Measurements from ENCODE around the gene SHMT1. TPM values are rescaled to one million over a fixed set of nuclear protein-coding genes. Genes with fewer than 3 reads are reported as not detected.
"Not testable (repeated sequence)": the region's sequence is repeated elsewhere in the genome, so short reads cannot be mapped to it uniquely, and the experiment has no call there.

The SHMT1 gene
- total and polyA plus RNA-seq, 2 of the 4 experiments (the other 2 are of a cell fraction), result 7.5 to 8.1 TPM

GRCh38 chr17:18410736-18411135 is 47.4 kb upstream of the SHMT1 start:
- intact Hi-C loops (cut with micrococcal nuclease); H4K5ac ChIP-seq (ENCODE audit: low read depth, low read length); H3K56ac ChIP-seq (ENCODE audit: extremely low read depth, insufficient read depth, low read length); in situ Hi-C loops (cut with MboI; ENCODE audit: low sequenced_read_pairs); H4K20me1 ChIP-seq (ENCODE audit: insufficient read depth, low read length); POLR2A ChIA-PET (ENCODE audit: unreplicated experiment); DNase-seq; H3K36me3 ChIP-seq (ENCODE audit: control insufficient read depth, insufficient read depth, low read length); H2AFZ ChIP-seq (replicated peaks; ENCODE audit: low read length, poor library complexity); H2BK15ac ChIP-seq (ENCODE audit: low read depth, low read length); BruUV-seq (replicated peaks); ATAC-seq (ENCODE audit: low read depth); H3K79me1 ChIP-seq (ENCODE audit: low read depth in 1 of 2, low read length in 2 of 2); dilution Hi-C loops (cut with HindIII; ENCODE audit: low sequenced_read_pairs, unreplicated experiment); H3K4me1 ChIP-seq (ENCODE audit: control insufficient read depth, insufficient read depth, low read length); CTCF ChIA-PET; H3K9me1 ChIP-seq (ENCODE audit: insufficient read depth, low read length); H2BK5ac ChIP-seq (ENCODE audit: low read depth, low read length, poor library complexity, severe bottlenecking); H3K9me3 ChIP-seq (ENCODE audit: control insufficient read depth, insufficient read depth, low read length); H2AK9ac ChIP-seq (replicated peaks; ENCODE audit: low read depth, low read length, poor library complexity); H2BK20ac ChIP-seq (ENCODE audit: low read depth, low read length); H2BK120ac ChIP-seq (ENCODE audit: low read depth, low read length); H3K27me3 ChIP-seq (ENCODE audit: control insufficient read depth, insufficient read depth, low read length): not testable (repeated sequence)
- H3K18ac ChIP-seq (ENCODE audit: low read depth, low read length), result peak overlapping the region; percentile 16; the same call in 1 of the 2 replicates
- H2AK5ac ChIP-seq (ENCODE audit: low read depth, low read length), result peak overlapping the region; percentile 28; the same call in 1 of the 2 replicates
- H4K91ac ChIP-seq (ENCODE audit: insufficient read depth, low read depth, low read length), result peak overlapping the region; percentile 32; the same call in 1 of the 2 replicates
- H3K27ac ChIP-seq (ENCODE audit: insufficient read depth, low read length), result peak overlapping the region; percentile 97
- H4K8ac ChIP-seq (ENCODE audit: low read depth in 2 of 2, low read length in 2 of 2), result peak overlapping the region in 1 of 2 experiments; percentile 35; a peak in 1 of 4 replicates
- 0 out of 2 replicates have a peak overlapping the region, but pooled peaks have one; percentile 66 for H3K14ac ChIP-seq (replicated peaks; ENCODE audit: low read depth, low read length)
- peak overlapping the region; percentile 84 for H3K9ac ChIP-seq (ENCODE audit: low read depth, low read length)
- WGBS, 2 experiments (ENCODE audit: extremely low coverage in 2 of 2, insufficient read length in 1 of 2), result 0% methylated on average over 4 of the region's 11 CpGs; no CpG with 5 or more reads in 1 of the 2 experiments
- H3K4me3 ChIP-seq (ENCODE audit: insufficient read depth, low read depth, low read length), result peak overlapping the region; percentile 65
- 0 out of 2 replicates have a peak overlapping the region, but pooled peaks have one; percentile 42 for H3K23ac ChIP-seq (ENCODE audit: low read depth, low read length)
- peak overlapping the region; percentile 64 for H3K4ac ChIP-seq (ENCODE audit: low read depth, low read length)
- peak overlapping the region; percentile 80 for H3K4me2 ChIP-seq (ENCODE audit: low read depth, low read length)

- H2BK5ac ChIP-seq (ENCODE audit: low read depth, low read length, poor library complexity, severe bottlenecking); H3K14ac ChIP-seq (replicated peaks; ENCODE audit: low read depth, low read length); H4K20me1 ChIP-seq (ENCODE audit: insufficient read depth, low read length); H2AFZ ChIP-seq (replicated peaks; ENCODE audit: low read length, poor library complexity); H3K4me2 ChIP-seq (ENCODE audit: low read depth, low read length); BruUV-seq (replicated peaks); dilution Hi-C loops (cut with HindIII; ENCODE audit: low sequenced_read_pairs, unreplicated experiment); H2BK20ac ChIP-seq (ENCODE audit: low read depth, low read length); H3K56ac ChIP-seq (ENCODE audit: extremely low read depth, insufficient read depth, low read length); H2AK9ac ChIP-seq (replicated peaks; ENCODE audit: low read depth, low read length, poor library complexity); H2AK5ac ChIP-seq (ENCODE audit: low read depth, low read length); H3K36me3 ChIP-seq (ENCODE audit: control insufficient read depth, insufficient read depth, low read length); H3K23ac ChIP-seq (ENCODE audit: low read depth, low read length); CTCF ChIA-PET; H2BK15ac ChIP-seq (ENCODE audit: low read depth, low read length); H4K91ac ChIP-seq (ENCODE audit: insufficient read depth, low read depth, low read length); H2BK120ac ChIP-seq (ENCODE audit: low read depth, low read length); H3K27ac ChIP-seq (ENCODE audit: insufficient read depth, low read length); intact Hi-C loops (cut with micrococcal nuclease); H3K9ac ChIP-seq (ENCODE audit: low read depth, low read length); H3K4ac ChIP-seq (ENCODE audit: low read depth, low read length); H4K5ac ChIP-seq (ENCODE audit: low read depth, low read length); H4K8ac ChIP-seq (ENCODE audit: low read depth in 2 of 2, low read length in 2 of 2); H3K27me3 ChIP-seq (ENCODE audit: control insufficient read depth, insufficient read depth, low read length); H3K4me3 ChIP-seq (ENCODE audit: insufficient read depth, low read depth, low read length); ATAC-seq (ENCODE audit: low read depth); POLR2A ChIA-PET (ENCODE audit: unreplicated experiment); H3K79me1 ChIP-seq (ENCODE audit: low read depth in 1 of 2, low read length in 2 of 2); H3K9me3 ChIP-seq (ENCODE audit: control insufficient read depth, insufficient read depth, low read length); H3K18ac ChIP-seq (ENCODE audit: low read depth, low read length); H3K4me1 ChIP-seq (ENCODE audit: control insufficient read depth, insufficient read depth, low read length); H3K9me1 ChIP-seq (ENCODE audit: insufficient read depth, low read length); in situ Hi-C loops (cut with MboI; ENCODE audit: low sequenced_read_pairs): not testable (repeated sequence)
- peak; percentile 30 for DNase-seq
- no CpG with 5 or more reads among the region's 6 CpGs for WGBS, 2 experiments (ENCODE audit: extremely low coverage in 2 of 2, insufficient read length in 1 of 2)
Observed at GRCh38 chr17:18409321-18409720, 46.0 kb upstream of the SHMT1 start.

Data from IMR-90 (cell line).